DOHH2 (cell line): ENCODE measurements around the gene SGSH.
"Not testable (repeated sequence)": the region's sequence is repeated elsewhere in the genome, so short reads cannot be mapped to it uniquely, and the experiment has no call there.

Experiments
- CTCF ChIP-seq: fragments of 200-600 bp; sonication (generic); IDR thresholded peaks from one replicate; pipeline ENCODE4 v1.5.1; 2014; ENCODE audit warnings: antibody characterized with exemption, mild to moderate bottlenecking, low read depth, low read length; ENCODE audit not compliant: poor library complexity, severe bottlenecking
- EZH2phosphoT487 ChIP-seq: fragments of 200-600 bp; sonication (generic); IDR thresholded peaks from 2 replicates; pipeline ENCODE4 v1.6.1; 2017; ENCODE audit warnings: borderline replicate concordance, mild to moderate bottlenecking, antibody characterized with exemption, low read length, moderate library complexity, mixed read lengths

DNA sequence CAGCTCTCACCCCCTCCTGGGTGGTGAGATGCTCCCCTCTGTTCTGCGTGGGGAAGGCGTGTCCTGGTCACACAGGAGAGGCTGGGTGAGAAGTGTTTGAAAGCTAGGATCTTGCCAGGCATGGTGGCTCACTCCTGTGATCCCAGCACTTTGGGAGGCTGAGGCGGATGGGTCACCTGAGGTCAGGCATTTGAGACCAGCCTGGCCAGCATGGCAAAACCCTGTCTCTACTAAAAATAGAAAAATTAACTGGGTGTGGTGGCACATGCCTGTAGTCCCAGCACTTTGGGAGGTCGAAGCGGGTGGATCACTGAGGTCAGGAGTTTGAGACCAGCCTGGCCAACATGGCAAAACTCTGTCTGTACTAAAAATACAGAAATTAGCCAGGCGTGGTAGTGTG lies 24.3 kb upstream of the SGSH start:
- TF ChIP-seq CTCF, EZH2phosphoT487: not testable (repeated sequence)
